GM19035 (cell line): ENCODE measurements around the gene SNRPA.
"Not testable (repeated sequence)": the region's sequence is repeated elsewhere in the genome, so short reads cannot be mapped to it uniquely, and the experiment has no call there.

Source experiments
- ATAC-seq: cut with Tn5 transposase; IDR thresholded peaks from one replicate; pipeline ENCODE4 v1.9.1; 2021; ENCODE audit not compliant: unreplicated experiment

The SNRPA gene

DNA sequence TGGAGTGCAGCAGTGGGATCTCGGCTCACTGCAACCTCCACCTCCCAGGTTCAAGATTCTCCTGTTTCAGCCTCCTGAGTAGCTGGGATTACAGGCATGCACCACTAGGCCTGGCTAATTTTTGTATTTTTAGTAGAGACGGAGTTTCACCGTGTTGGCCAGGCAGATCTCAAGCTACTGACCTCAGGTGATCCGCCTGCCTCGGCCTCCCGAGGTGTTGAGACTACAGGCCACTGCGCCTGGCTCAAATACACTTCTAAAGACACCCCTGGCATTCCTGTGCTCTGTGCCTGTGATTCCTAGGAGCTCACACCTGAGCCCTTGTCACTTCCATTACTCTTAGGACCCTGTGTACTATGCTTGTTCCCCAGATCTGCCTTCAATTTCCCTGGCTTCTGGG is 61.6 kb downstream of the SNRPA start:
- ATAC-seq = not testable (repeated sequence)

DNA sequence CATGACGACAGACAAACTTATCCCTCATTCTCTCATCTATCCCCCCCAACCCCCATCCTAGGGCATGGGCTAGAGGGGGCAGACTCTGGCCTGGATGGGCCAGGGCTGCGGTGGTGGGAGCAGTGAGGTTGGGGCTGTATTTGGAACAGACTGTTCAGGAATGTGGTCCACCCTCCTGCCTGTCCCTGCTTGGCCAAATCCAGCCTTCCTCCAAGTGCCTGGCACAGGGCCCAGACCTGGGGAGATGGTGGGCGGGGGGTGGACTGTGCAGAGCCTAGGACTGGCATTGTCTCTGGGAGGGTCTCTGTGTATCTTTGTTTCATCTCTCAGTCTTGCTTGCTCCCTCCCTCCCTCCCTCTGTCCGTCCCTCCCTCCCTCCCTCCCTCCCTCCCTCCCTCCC is 62.2 kb downstream of the SNRPA start:
- ATAC-seq = no peak
